ENCODE data around the gene FANK1.
"Not testable (repeated sequence)": the region's sequence is repeated elsewhere in the genome, so short reads cannot be mapped to it uniquely, and the experiment has no call there.

FANK1 gene

GRCh38 chr10:125929618-125930017, 33.3 kb downstream of the FANK1 start:
- Histone ChIP-seq H3K27me3 (no peaks in the 10 kb centered on the region), H3K36me3 (no peaks in the 10 kb centered on the region), H3K9me3 (no peaks in the 10 kb centered on the region), H3K4me1 (peaks cover 3% of the 10 kb centered on the region; the same call in 1 of the 2 replicates), H3K4me2 (no peak overlapping the region), H3K27ac (no peak overlapping the region), H3K9ac (no peak overlapping the region), H4K20me1 (no peaks in the 10 kb centered on the region), H3K4me3 (no peak overlapping the region)
- TF ChIP-seq Cebpa-rat (IDR thresholded peaks at IDR 0.05) = no peak

GRCh38 chr10:125933693-125934092, 37.3 kb downstream of the FANK1 start:
- no peak overlapping the region for H3K4me2 ChIP-seq
- no peak overlapping the region for H3K9ac ChIP-seq
- no peak overlapping the region for H3K4me3 ChIP-seq
- no peak for TF ChIP-seq Cebpa-rat (IDR thresholded peaks at IDR 0.05)
- no peaks in the 10 kb centered on the region for H3K9me3 ChIP-seq
- no peaks in the 10 kb centered on the region for H3K27me3 ChIP-seq
- no peaks in the 10 kb centered on the region for H3K36me3 ChIP-seq
- H3K4me1 ChIP-seq = peaks cover 19% of the 10 kb centered on the region
- H3K27ac ChIP-seq = no peak overlapping the region
- H4K20me1 ChIP-seq = no peaks in the 10 kb centered on the region

- Histone ChIP-seq H3K27ac (no peak overlapping the region), H3K27me3 (no peaks in the 10 kb centered on the region), H3K36me3 (no peaks in the 10 kb centered on the region), H3K4me3 (no peak overlapping the region), H3K9me3 (no peaks in the 10 kb centered on the region), H3K4me1 (peaks cover 35% of the 10 kb centered on the region), H3K4me2 (peak overlapping the region; percentile 46), H4K20me1 (no peaks in the 10 kb centered on the region), H3K9ac (no peak overlapping the region)
- TF ChIP-seq Cebpa-rat (IDR thresholded peaks at IDR 0.05) = no peak
Observed at GRCh38 chr10:125936331-125936730, 40.0 kb downstream of the FANK1 start.

- Histone ChIP-seq H3K9me3 (peaks cover 12% of the 10 kb centered on the region), H4K20me1 (no peaks in the 10 kb centered on the region), H3K4me3 (no peak overlapping the region), H3K36me3 (no peaks in the 10 kb centered on the region), H3K4me2 (peak overlapping the region; percentile 68), H3K27ac (no peak overlapping the region), H3K27me3 (no peaks in the 10 kb centered on the region), H3K4me1 (peaks cover 29% of the 10 kb centered on the region), H3K9ac (no peak overlapping the region)
- no peak for TF ChIP-seq Cebpa-rat (IDR thresholded peaks at IDR 0.05)
Observed at GRCh38 chr10:125940515-125940914, 44.2 kb downstream of the FANK1 start.

GRCh38 chr10:125951290-125951689, 54.9 kb downstream of the FANK1 start:
- no peak overlapping the region for H3K9ac ChIP-seq
- no peaks in the 10 kb centered on the region for H3K4me1 ChIP-seq
- H4K20me1 ChIP-seq = no peaks in the 10 kb centered on the region
- H3K27ac ChIP-seq = no peak overlapping the region
- peaks cover 42% of the 10 kb centered on the region for H3K9me3 ChIP-seq
- no peaks in the 10 kb centered on the region for H3K36me3 ChIP-seq
- no peak for TF ChIP-seq Cebpa-rat (IDR thresholded peaks at IDR 0.05)
- no peaks in the 10 kb centered on the region for H3K27me3 ChIP-seq
- no peak overlapping the region for H3K4me3 ChIP-seq
- no peak overlapping the region for H3K4me2 ChIP-seq

GRCh38 chr10:125953778-125954385, 57.5 kb downstream of the FANK1 start:
- H3K4me2 ChIP-seq = no peak overlapping the region
- H3K4me3 ChIP-seq = no peak overlapping the region
- peaks cover 47% of the 10 kb centered on the region for H3K9me3 ChIP-seq
- H4K20me1 ChIP-seq = no peaks in the 10 kb centered on the region
- no peaks in the 10 kb centered on the region for H3K36me3 ChIP-seq
- no peak overlapping the region for H3K9ac ChIP-seq
- H3K4me1 ChIP-seq = no peaks in the 10 kb centered on the region
- no peak for TF ChIP-seq Cebpa-rat (IDR thresholded peaks at IDR 0.05)
- H3K27ac ChIP-seq = no peak overlapping the region
- H3K27me3 ChIP-seq = no peaks in the 10 kb centered on the region

GRCh38 chr10:125955766-125956165, 59.4 kb downstream of the FANK1 start:
- no peak overlapping the region for H3K4me3 ChIP-seq
- no peaks in the 10 kb centered on the region for H3K4me1 ChIP-seq
- H3K4me2 ChIP-seq = no peak overlapping the region
- no peak overlapping the region for H3K9ac ChIP-seq
- H3K27me3 ChIP-seq = no peaks in the 10 kb centered on the region
- no peak for TF ChIP-seq Cebpa-rat (IDR thresholded peaks at IDR 0.05)
- no peaks in the 10 kb centered on the region for H3K36me3 ChIP-seq
- H3K27ac ChIP-seq = no peak overlapping the region
- H4K20me1 ChIP-seq = no peaks in the 10 kb centered on the region
- peaks cover 47% of the 10 kb centered on the region for H3K9me3 ChIP-seq

GRCh38 chr10:125961743-125962142, 65.4 kb downstream of the FANK1 start:
- H3K4me1 ChIP-seq = no peaks in the 10 kb centered on the region
- no peaks in the 10 kb centered on the region for H3K27me3 ChIP-seq
- no peaks in the 10 kb centered on the region for H4K20me1 ChIP-seq
- H3K27ac ChIP-seq = no peak overlapping the region
- no peak overlapping the region for H3K4me3 ChIP-seq
- no peak overlapping the region for H3K4me2 ChIP-seq
- H3K9me3 ChIP-seq = 0 out of 2 replicates have a peak, but pooled peaks cover 5% of the 10 kb centered on the region
- no peak for TF ChIP-seq Cebpa-rat (IDR thresholded peaks at IDR 0.05)
- H3K9ac ChIP-seq = no peak overlapping the region
- no peaks in the 10 kb centered on the region for H3K36me3 ChIP-seq

- Histone ChIP-seq H3K4me2 (no peak overlapping the region), H3K27me3 (no peaks in the 10 kb centered on the region), H3K36me3 (no peaks in the 10 kb centered on the region), H3K4me1 (no peaks in the 10 kb centered on the region), H3K4me3 (no peak overlapping the region), H3K9ac (no peak overlapping the region), H3K27ac (no peak overlapping the region), H4K20me1 (no peaks in the 10 kb centered on the region), H3K9me3 (0 out of 2 replicates have a peak, but pooled peaks cover 5% of the 10 kb centered on the region)
- TF ChIP-seq Cebpa-rat (IDR thresholded peaks at IDR 0.05) = no peak
Observed at GRCh38 chr10:125962200-125962599, 65.8 kb downstream of the FANK1 start.

- H4K20me1 ChIP-seq = no peaks in the 10 kb centered on the region
- H3K4me3 ChIP-seq = no peak overlapping the region
- TF ChIP-seq Cebpa-rat (IDR thresholded peaks at IDR 0.05) = no peak
- H3K9ac ChIP-seq = no peak overlapping the region
- no peak overlapping the region for H3K4me2 ChIP-seq
- H3K36me3 ChIP-seq = no peaks in the 10 kb centered on the region
- H3K27ac ChIP-seq = no peak overlapping the region
- H3K9me3 ChIP-seq = no peaks in the 10 kb centered on the region
- no peaks in the 10 kb centered on the region for H3K27me3 ChIP-seq
- no peaks in the 10 kb centered on the region for H3K4me1 ChIP-seq
Observed at GRCh38 chr10:125964558-125964957, 68.2 kb downstream of the FANK1 start.

GRCh38 chr10:125967533-125967932, 71.2 kb downstream of the FANK1 start:
- H3K9me3 ChIP-seq = peaks cover 13% of the 10 kb centered on the region
- no peak for TF ChIP-seq Cebpa-rat (IDR thresholded peaks at IDR 0.05)
- no peaks in the 10 kb centered on the region for H3K27me3 ChIP-seq
- no peaks in the 10 kb centered on the region for H4K20me1 ChIP-seq
- no peaks in the 10 kb centered on the region for H3K36me3 ChIP-seq
- no peaks in the 10 kb centered on the region for H3K4me1 ChIP-seq
- H3K9ac ChIP-seq = no peak overlapping the region
- no peak overlapping the region for H3K27ac ChIP-seq
- H3K4me3 ChIP-seq = no peak overlapping the region
- no peak overlapping the region for H3K4me2 ChIP-seq

- not testable (repeated sequence) for H4K20me1 ChIP-seq, H3K27me3 ChIP-seq, H3K9ac ChIP-seq, H3K4me2 ChIP-seq, H3K4me3 ChIP-seq, H3K36me3 ChIP-seq, H3K27ac ChIP-seq, H3K4me1 ChIP-seq
- H3K9me3 ChIP-seq = peaks cover 13% of the 10 kb centered on the region
Observed at GRCh38 chr10:125970077-125970630, 73.8 kb downstream of the FANK1 start.

Data from BLaER1 (cell line).